Activated naive CD8-positive, alpha-beta T cell treated with anti-CD3 and anti-CD28 coated beads, Interleukin-2, amount 10 ng/mL, durations not matched to agents 7 days and 5 days (primary cell): ENCODE results near the gene KCTD16. TPM values are rescaled to one million over a fixed set of nuclear protein-coding genes. Genes with fewer than 3 reads are reported as not detected.

Experiments used
- ATAC-seq: fragments of 150-1000 bp; cut with Tn5 transposase; one replicate; pipeline ENCODE4 v1.10.0; 2021; ENCODE audit warnings: low read depth, moderate library complexity
- POLR2A ChIA-PET: fragments of 350-600 bp; sonication (Branson Sonifier 250); formaldehyde crosslinking; loops from one replicate; lab custom pipeline; 2021; ENCODE audit warnings: antibody characterized with exemption; lab: Charles Lee
- DNase-seq: peaks from one replicate; pipeline ENCODE4 v3.0.0; 2021
- H3K27ac Mint-ChIP-seq: one replicate; pipeline ENCODE4 v1.8.0; 2022; ENCODE audit warnings: mild to moderate bottlenecking, mixed read lengths
- H3K27me3 Mint-ChIP-seq: one replicate; pipeline ENCODE4 v1.8.0; 2022; ENCODE audit warnings: mild to moderate bottlenecking, moderate library complexity, mixed read lengths
- H3K36me3 Mint-ChIP-seq: one replicate; pipeline ENCODE4 v1.8.0; 2021; ENCODE audit warnings: mild to moderate bottlenecking, mixed read lengths
- H3K4me1 Mint-ChIP-seq: one replicate; pipeline ENCODE4 v1.8.0; 2021; ENCODE audit warnings: mixed read lengths
- H3K4me3 Mint-ChIP-seq: one replicate; pipeline ENCODE4 v1.8.0; 2022; ENCODE audit warnings: mild to moderate bottlenecking, moderate library complexity, mixed read lengths
- H3K9me3 Mint-ChIP-seq: one replicate; pipeline ENCODE4 v1.8.0; 2021; ENCODE audit warnings: mixed read lengths
- total RNA-seq, 2 experiments: library from RNA; stranded (reverse); gene quantifications; one replicate each; pipeline ENCODE4 v1.2.3, GENCODE V29; 2021

Gene KCTD16
- total RNA-seq, 2 experiments from 2014 or later, result 0.17 to 0.22 TPM

- no peak overlapping the region for H3K4me3 Mint-ChIP-seq
- POLR2A ChIA-PET, result no interaction called here
- ATAC-seq, result no peak
- H3K27me3 Mint-ChIP-seq, result no peaks in the 10 kb centered on the region
- H3K4me1 Mint-ChIP-seq, result no peaks in the 10 kb centered on the region
- no peak for DNase-seq
- peaks cover 10% of the 10 kb centered on the region for H3K9me3 Mint-ChIP-seq
- no peaks in the 10 kb centered on the region for H3K36me3 Mint-ChIP-seq
- H3K27ac Mint-ChIP-seq, result no peak overlapping the region
Measured at GRCh38 chr5:144510845-144511579, 340.3 kb downstream of the KCTD16 start.

- H3K27me3 Mint-ChIP-seq, result no peaks in the 10 kb centered on the region
- ATAC-seq (no peak), DNase-seq (no peak)
- H3K9me3 Mint-ChIP-seq, result peaks cover 10% of the 10 kb centered on the region
- H3K27ac Mint-ChIP-seq, result no peak overlapping the region
- no peak overlapping the region for H3K4me3 Mint-ChIP-seq
- POLR2A ChIA-PET, result no interaction called here
- no peaks in the 10 kb centered on the region for H3K36me3 Mint-ChIP-seq
- H3K4me1 Mint-ChIP-seq, result no peaks in the 10 kb centered on the region
Measured at GRCh38 chr5:144511580-144512072, 341.0 kb downstream of the KCTD16 start.

- no peaks in the 10 kb centered on the region for H3K4me1 Mint-ChIP-seq
- DNase-seq (no peak), ATAC-seq (no peak)
- no peaks in the 10 kb centered on the region for H3K36me3 Mint-ChIP-seq
- POLR2A ChIA-PET, result no interaction called here
- H3K27me3 Mint-ChIP-seq, result no peaks in the 10 kb centered on the region
- H3K9me3 Mint-ChIP-seq, result peaks cover 5% of the 10 kb centered on the region
- H3K4me3 Mint-ChIP-seq, result no peak overlapping the region
- no peak overlapping the region for H3K27ac Mint-ChIP-seq
Measured at GRCh38 chr5:144522698-144523097, 352.0 kb downstream of the KCTD16 start.

- no peaks in the 10 kb centered on the region for H3K4me1 Mint-ChIP-seq
- peaks cover 5% of the 10 kb centered on the region for H3K9me3 Mint-ChIP-seq
- ATAC-seq, result no peak
- POLR2A ChIA-PET, result no interaction called here
- no peaks in the 10 kb centered on the region for H3K27me3 Mint-ChIP-seq
- H3K27ac Mint-ChIP-seq, result no peak overlapping the region
- no peaks in the 10 kb centered on the region for H3K36me3 Mint-ChIP-seq
- H3K4me3 Mint-ChIP-seq, result no peak overlapping the region
- no peak for DNase-seq
Measured at GRCh38 chr5:144525000-144525399, 354.3 kb downstream of the KCTD16 start.

- Mint-ChIP-seq H3K4me1 (no peaks in the 10 kb centered on the region), H3K9me3 (peaks cover 10% of the 10 kb centered on the region), H3K27me3 (no peaks in the 10 kb centered on the region), H3K4me3 (no peak overlapping the region), H3K27ac (no peak overlapping the region), H3K36me3 (no peaks in the 10 kb centered on the region)
- ATAC-seq (no peak), DNase-seq (no peak)
- POLR2A ChIA-PET, result no interaction called here
Measured at GRCh38 chr5:144531188-144531587, 360.5 kb downstream of the KCTD16 start.

Other genes with a start within 250 kb of the KCTD16 start
- gene YIPF5, start 214 bp upstream of the KCTD16 start, total RNA-seq, result 10 to 100 TPM; 36.6 to 40.5 TPM